Measurements from ENCODE around the gene KIAA1671.

Gene KIAA1671

GRCh38 chr22:25045159-25045558 is 92.6 kb downstream of the KIAA1671 start:
- no peak for TF ChIP-seq CTCF (IDR thresholded peaks at IDR 0.05; ENCODE audit: low read depth, low read length)
- no peak for DNase-seq (ENCODE audit: low read depth in 2 of 2)
- no peak overlapping the region for H3K4me3 ChIP-seq (replicated peaks in 1 of 2; ENCODE audit: low read depth in 2 of 2, low read length in 2 of 2)

- TF ChIP-seq CTCF (IDR thresholded peaks at IDR 0.05; ENCODE audit: low read depth, low read length): no peak
- H3K4me3 ChIP-seq (replicated peaks in 1 of 2; ENCODE audit: low read depth in 2 of 2, low read length in 2 of 2): no peak overlapping the region
- no peak for DNase-seq (ENCODE audit: low read depth in 2 of 2)
These were observed 95.6 kb downstream of the KIAA1671 start for GRCh38 chr22:25048071-25048470.

- no peak overlapping the region for H3K4me3 ChIP-seq (replicated peaks in 1 of 2; ENCODE audit: low read depth in 2 of 2, low read length in 2 of 2)
- peak; percentile 82 for TF ChIP-seq CTCF (IDR thresholded peaks at IDR 0.05; ENCODE audit: low read depth, low read length)
- DNase-seq (ENCODE audit: low read depth in 2 of 2): peak; percentile 71 to 75
These were observed 96.4 kb downstream of the KIAA1671 start for GRCh38 chr22:25048659-25049647.

- DNase-seq (ENCODE audit: low read depth in 2 of 2): no peak
- no peak for TF ChIP-seq CTCF (IDR thresholded peaks at IDR 0.05; ENCODE audit: low read depth, low read length)
These were observed 97.3 kb downstream of the KIAA1671 start for GRCh38 chr22:25049770-25050169.

GRCh38 chr22:25050566-25050965 is 98.0 kb downstream of the KIAA1671 start:
- TF ChIP-seq CTCF (IDR thresholded peaks at IDR 0.05; ENCODE audit: low read depth, low read length): no peak
- DNase-seq (ENCODE audit: low read depth in 2 of 2): no peak
- H3K4me3 ChIP-seq (replicated peaks in 1 of 2; ENCODE audit: low read depth in 2 of 2, low read length in 2 of 2): no peak overlapping the region

More at GRCh38 chr22:25049770-25050169, 97.3 kb downstream of the KIAA1671 start:
- no peak overlapping the region for H3K4me3 ChIP-seq (replicated peaks in 1 of 2; ENCODE audit: low read depth in 2 of 2, low read length in 2 of 2)

GRCh38 chr22:25051073-25051472 is 98.6 kb downstream of the KIAA1671 start:
- no peak overlapping the region for H3K4me3 ChIP-seq (replicated peaks in 1 of 2; ENCODE audit: low read depth in 2 of 2, low read length in 2 of 2)
- TF ChIP-seq CTCF (IDR thresholded peaks at IDR 0.05; ENCODE audit: low read depth, low read length): peak; percentile 51
- no peak for DNase-seq (ENCODE audit: low read depth in 2 of 2)
